Measurements from ENCODE around the gene USP16.

USP16 gene

DNA sequence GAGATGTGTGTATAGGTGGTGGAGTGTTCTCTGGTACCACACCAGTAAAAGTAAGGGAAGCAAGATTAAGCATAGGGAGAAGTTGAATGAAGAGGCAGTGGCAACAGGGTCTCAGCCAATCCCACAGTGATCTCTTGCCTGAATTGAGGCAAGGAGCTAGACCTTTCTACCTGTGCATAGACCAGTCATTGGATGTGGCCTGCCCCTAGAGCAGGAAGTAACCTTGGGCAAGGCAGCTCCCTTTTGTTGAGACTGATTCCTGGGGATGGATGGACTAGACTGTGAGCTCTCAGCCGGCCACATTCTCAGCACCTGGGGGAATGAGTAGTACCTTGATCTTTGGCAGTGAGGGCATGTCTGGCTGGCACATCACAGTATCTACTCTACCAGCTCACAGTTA lies 6.4 kb downstream of the USP16 start:
- no peaks in the 10 kb centered on the region for H3K27me3 ChIP-seq (ENCODE audit: control insufficient read depth in 3 of 3, insufficient read depth in 3 of 3, low read depth in 1 of 3, low read length in 3 of 3)
- H2BK120ac ChIP-seq (ENCODE audit: low read depth, low read length) = no peak overlapping the region
- H3K4me1 ChIP-seq (ENCODE audit: control insufficient read depth in 2 of 2, insufficient read depth in 1 of 2, low read depth in 1 of 2, low read length in 2 of 2) = no peaks in the 10 kb centered on the region
- peaks cover 21 to 71% of the 10 kb centered on the region in 2 donors for H3K36me3 ChIP-seq (replicated peaks in 1 of 2; ENCODE audit: control insufficient read depth in 2 of 2, insufficient read depth in 2 of 2, low read length in 2 of 2)
- no peak overlapping the region for H3K4ac ChIP-seq (ENCODE audit: low read length)
- no peak overlapping the region for H2BK12ac ChIP-seq (ENCODE audit: low read length)
- H3K18ac ChIP-seq (ENCODE audit: low read length) = no peak overlapping the region
- WGBS, 2 donors (ENCODE audit: extremely low coverage in 2 of 2, insufficient read length in 2 of 2, insufficient replicate concordance in 1 of 2) = no CpG with 5 or more reads among the region's 1 CpG
- no peak for DNase-seq (ENCODE audit: low spot score)
- H3K14ac ChIP-seq (ENCODE audit: low read length) = no peak overlapping the region
- H2BK5ac ChIP-seq (ENCODE audit: low read length) = no peak overlapping the region
- no peak overlapping the region for H2BK15ac ChIP-seq (ENCODE audit: low read length)
- H2AFZ ChIP-seq (ENCODE audit: low read length) = no peak overlapping the region
- H3K4me2 ChIP-seq (ENCODE audit: insufficient read depth, low read length, poor library complexity, severe bottlenecking) = no peak overlapping the region
- no peak overlapping the region for H3K27ac ChIP-seq (replicated peaks; ENCODE audit: low read length)
- H3K4me3 ChIP-seq (ENCODE audit: low read length in 2 of 2) = no peak overlapping the region
- H3K9ac ChIP-seq (ENCODE audit: low read depth, low read length, poor library complexity) = no peak overlapping the region
- no peak overlapping the region for H3K23ac ChIP-seq (ENCODE audit: low read depth, low read length, poor library complexity)
- H4K91ac ChIP-seq (ENCODE audit: low read depth, low read length, poor library complexity) = no peak overlapping the region
- H3K9me3 ChIP-seq (replicated peaks in 1 of 2; ENCODE audit: control insufficient read depth in 2 of 2, insufficient read depth in 1 of 2, low read depth in 1 of 2, low read length in 2 of 2) = no peaks in the 10 kb centered on the region
- H2AK5ac ChIP-seq (ENCODE audit: low read depth, low read length) = no peak overlapping the region
- peaks cover 1% of the 10 kb centered on the region for H3K79me1 ChIP-seq (ENCODE audit: low read depth, low read length)
- no peak overlapping the region for H4K8ac ChIP-seq (ENCODE audit: low read depth, low read length)

GRCh38 chr21:29033301-29033700 lies 8.8 kb downstream of the USP16 start:
- no peak for DNase-seq (ENCODE audit: low spot score)
- no peak overlapping the region for H3K23ac ChIP-seq (ENCODE audit: low read depth, low read length, poor library complexity)

GRCh38 chr21:29033871-29034270 lies 9.4 kb downstream of the USP16 start:
- Histone ChIP-seq H4K91ac (ENCODE audit: low read depth, low read length, poor library complexity) (no peak overlapping the region), H3K27me3 (ENCODE audit: control insufficient read depth in 3 of 3, insufficient read depth in 3 of 3, low read depth in 1 of 3, low read length in 3 of 3) (no peaks in the 10 kb centered on the region), H3K23ac (ENCODE audit: low read depth, low read length, poor library complexity) (no peak overlapping the region), H3K14ac (ENCODE audit: low read length) (no peak overlapping the region), H2AK5ac (ENCODE audit: low read depth, low read length) (no peak overlapping the region), H3K4me1 (ENCODE audit: control insufficient read depth in 2 of 2, insufficient read depth in 1 of 2, low read depth in 1 of 2, low read length in 2 of 2) (no peaks in the 10 kb centered on the region), H3K36me3 (replicated peaks in 1 of 2; ENCODE audit: control insufficient read depth in 2 of 2, insufficient read depth in 2 of 2, low read length in 2 of 2) (peaks cover 26 to 95% of the 10 kb centered on the region in 2 donors), H2BK15ac (ENCODE audit: low read length) (no peak overlapping the region), H2BK12ac (ENCODE audit: low read length) (no peak overlapping the region), H4K8ac (ENCODE audit: low read depth, low read length) (no peak overlapping the region), H3K4me3 (ENCODE audit: low read length in 2 of 2) (no peak overlapping the region), H3K9ac (ENCODE audit: low read depth, low read length, poor library complexity) (no peak overlapping the region), H2BK5ac (ENCODE audit: low read length) (no peak overlapping the region), H3K9me3 (replicated peaks in 1 of 2; ENCODE audit: control insufficient read depth in 2 of 2, insufficient read depth in 1 of 2, low read depth in 1 of 2, low read length in 2 of 2) (no peaks in the 10 kb centered on the region), H2AFZ (ENCODE audit: low read length) (no peak overlapping the region), H3K79me1 (ENCODE audit: low read depth, low read length) (no peaks in the 10 kb centered on the region), H2BK120ac (ENCODE audit: low read depth, low read length) (no peak overlapping the region), H3K18ac (ENCODE audit: low read length) (no peak overlapping the region), H3K27ac (replicated peaks; ENCODE audit: low read length) (no peak overlapping the region), H3K4me2 (ENCODE audit: insufficient read depth, low read length, poor library complexity, severe bottlenecking) (no peak overlapping the region), H3K4ac (ENCODE audit: low read length) (no peak overlapping the region)
- 100% methylated on average over 3 of the region's 3 CpGs; no CpG with 5 or more reads in 1 of the 2 donors for WGBS, 2 donors (ENCODE audit: extremely low coverage in 2 of 2, insufficient read length in 2 of 2, insufficient replicate concordance in 1 of 2)
- DNase-seq (ENCODE audit: low spot score) = no peak

More at GRCh38 chr21:29033301-29033700, 8.8 kb downstream of the USP16 start:
- Histone ChIP-seq H3K4me3 (ENCODE audit: low read length in 2 of 2) (no peak overlapping the region), H3K9ac (ENCODE audit: low read depth, low read length, poor library complexity) (no peak overlapping the region), H3K4me1 (ENCODE audit: control insufficient read depth in 2 of 2, insufficient read depth in 1 of 2, low read depth in 1 of 2, low read length in 2 of 2) (no peaks in the 10 kb centered on the region), H3K4ac (ENCODE audit: low read length) (no peak overlapping the region), H2AK5ac (ENCODE audit: low read depth, low read length) (no peak overlapping the region), H4K91ac (ENCODE audit: low read depth, low read length, poor library complexity) (no peak overlapping the region), H3K9me3 (replicated peaks in 1 of 2; ENCODE audit: control insufficient read depth in 2 of 2, insufficient read depth in 1 of 2, low read depth in 1 of 2, low read length in 2 of 2) (no peaks in the 10 kb centered on the region), H3K36me3 (replicated peaks in 1 of 2; ENCODE audit: control insufficient read depth in 2 of 2, insufficient read depth in 2 of 2, low read length in 2 of 2) (peaks cover 26 to 95% of the 10 kb centered on the region in 2 donors), H2BK15ac (ENCODE audit: low read length) (no peak overlapping the region), H2BK5ac (ENCODE audit: low read length) (no peak overlapping the region), H3K4me2 (ENCODE audit: insufficient read depth, low read length, poor library complexity, severe bottlenecking) (no peak overlapping the region), H4K8ac (ENCODE audit: low read depth, low read length) (no peak overlapping the region), H3K79me1 (ENCODE audit: low read depth, low read length) (no peaks in the 10 kb centered on the region), H3K27me3 (ENCODE audit: control insufficient read depth in 3 of 3, insufficient read depth in 3 of 3, low read depth in 1 of 3, low read length in 3 of 3) (no peaks in the 10 kb centered on the region), H2BK12ac (ENCODE audit: low read length) (no peak overlapping the region), H3K18ac (ENCODE audit: low read length) (no peak overlapping the region), H2BK120ac (ENCODE audit: low read depth, low read length) (no peak overlapping the region), H3K27ac (replicated peaks; ENCODE audit: low read length) (no peak overlapping the region), H2AFZ (ENCODE audit: low read length) (no peak overlapping the region), H3K14ac (ENCODE audit: low read length) (no peak overlapping the region)
- no CpG with 5 or more reads among the region's 4 CpGs for WGBS, 2 donors (ENCODE audit: extremely low coverage in 2 of 2, insufficient read length in 2 of 2, insufficient replicate concordance in 1 of 2)

DNA sequence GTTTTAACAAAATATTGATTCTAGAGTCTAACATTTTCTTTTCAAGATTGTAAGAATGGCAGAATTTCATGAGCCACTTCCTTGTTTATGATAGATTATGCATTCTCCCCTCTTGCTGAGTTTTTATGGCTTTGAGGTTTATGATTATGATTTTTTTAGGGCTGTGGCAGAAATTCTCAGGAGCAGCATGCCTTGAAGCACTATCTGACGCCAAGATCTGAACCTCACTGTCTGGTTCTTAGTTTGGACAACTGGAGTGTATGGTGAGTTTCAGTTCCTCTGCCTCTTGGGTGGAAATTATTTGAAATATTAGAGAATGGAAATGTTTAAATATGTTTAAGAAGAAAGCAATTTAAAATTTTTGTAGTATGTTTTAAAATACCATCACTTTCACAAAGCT lies 10.2 kb downstream of the USP16 start:
- no CpG with 5 or more reads among the region's 1 CpG for WGBS, 2 donors (ENCODE audit: extremely low coverage in 2 of 2, insufficient read length in 2 of 2, insufficient replicate concordance in 1 of 2)
- Histone ChIP-seq H2BK12ac (ENCODE audit: low read length) (no peak overlapping the region), H4K8ac (ENCODE audit: low read depth, low read length) (no peak overlapping the region)

More for the DNA sequence above, 10.2 kb downstream of the USP16 start:
- Histone ChIP-seq H3K14ac (ENCODE audit: low read length) (no peak overlapping the region), H3K4ac (ENCODE audit: low read length) (no peak overlapping the region), H3K27me3 (ENCODE audit: control insufficient read depth in 3 of 3, insufficient read depth in 3 of 3, low read depth in 1 of 3, low read length in 3 of 3) (no peaks in the 10 kb centered on the region), H3K4me3 (ENCODE audit: low read length in 2 of 2) (no peak overlapping the region), H3K4me2 (ENCODE audit: insufficient read depth, low read length, poor library complexity, severe bottlenecking) (no peak overlapping the region), H4K91ac (ENCODE audit: low read depth, low read length, poor library complexity) (no peak overlapping the region), H3K79me1 (ENCODE audit: low read depth, low read length) (no peaks in the 10 kb centered on the region), H3K27ac (replicated peaks; ENCODE audit: low read length) (no peak overlapping the region), H2BK15ac (ENCODE audit: low read length) (no peak overlapping the region), H2BK120ac (ENCODE audit: low read depth, low read length) (no peak overlapping the region), H3K36me3 (replicated peaks in 1 of 2; ENCODE audit: control insufficient read depth in 2 of 2, insufficient read depth in 2 of 2, low read length in 2 of 2) (peaks cover 26 to 96% of the 10 kb centered on the region in 2 donors), H3K9me3 (replicated peaks in 1 of 2; ENCODE audit: control insufficient read depth in 2 of 2, insufficient read depth in 1 of 2, low read depth in 1 of 2, low read length in 2 of 2) (no peaks in the 10 kb centered on the region), H2AFZ (ENCODE audit: low read length) (no peak overlapping the region), H3K9ac (ENCODE audit: low read depth, low read length, poor library complexity) (no peak overlapping the region), H2BK5ac (ENCODE audit: low read length) (no peak overlapping the region), H3K18ac (ENCODE audit: low read length) (no peak overlapping the region), H3K23ac (ENCODE audit: low read depth, low read length, poor library complexity) (no peak overlapping the region), H2AK5ac (ENCODE audit: low read depth, low read length) (no peak overlapping the region), H3K4me1 (ENCODE audit: control insufficient read depth in 2 of 2, insufficient read depth in 1 of 2, low read depth in 1 of 2, low read length in 2 of 2) (no peaks in the 10 kb centered on the region)
- no peak for DNase-seq (ENCODE audit: low spot score)
